ENCODE measurements around the gene DGUOK.

DNA sequence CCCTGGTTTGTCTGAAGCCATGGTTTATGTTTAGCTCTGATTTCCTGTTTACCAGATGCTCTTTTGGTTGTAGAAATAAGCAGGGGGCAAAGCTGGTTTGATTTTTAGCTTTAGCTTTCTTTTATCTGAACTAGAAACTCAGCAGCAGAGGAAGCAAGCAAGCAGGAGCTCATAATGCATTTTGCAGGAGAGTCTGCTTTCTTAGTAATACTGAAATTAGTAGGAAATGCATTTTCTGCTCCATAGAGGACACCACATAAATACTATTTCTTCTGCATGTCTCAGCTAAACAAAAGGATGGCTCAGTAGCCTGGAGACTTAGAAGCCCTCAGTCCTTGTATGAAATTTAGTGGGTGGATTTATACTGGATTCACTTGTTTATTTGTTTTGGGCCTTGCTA lies 23.1 kb downstream of the DGUOK start:
- TF ChIP-seq POLR2A (IDR thresholded peaks at IDR 0.05), result no peak
- TF ChIP-seq, protein P1, sequence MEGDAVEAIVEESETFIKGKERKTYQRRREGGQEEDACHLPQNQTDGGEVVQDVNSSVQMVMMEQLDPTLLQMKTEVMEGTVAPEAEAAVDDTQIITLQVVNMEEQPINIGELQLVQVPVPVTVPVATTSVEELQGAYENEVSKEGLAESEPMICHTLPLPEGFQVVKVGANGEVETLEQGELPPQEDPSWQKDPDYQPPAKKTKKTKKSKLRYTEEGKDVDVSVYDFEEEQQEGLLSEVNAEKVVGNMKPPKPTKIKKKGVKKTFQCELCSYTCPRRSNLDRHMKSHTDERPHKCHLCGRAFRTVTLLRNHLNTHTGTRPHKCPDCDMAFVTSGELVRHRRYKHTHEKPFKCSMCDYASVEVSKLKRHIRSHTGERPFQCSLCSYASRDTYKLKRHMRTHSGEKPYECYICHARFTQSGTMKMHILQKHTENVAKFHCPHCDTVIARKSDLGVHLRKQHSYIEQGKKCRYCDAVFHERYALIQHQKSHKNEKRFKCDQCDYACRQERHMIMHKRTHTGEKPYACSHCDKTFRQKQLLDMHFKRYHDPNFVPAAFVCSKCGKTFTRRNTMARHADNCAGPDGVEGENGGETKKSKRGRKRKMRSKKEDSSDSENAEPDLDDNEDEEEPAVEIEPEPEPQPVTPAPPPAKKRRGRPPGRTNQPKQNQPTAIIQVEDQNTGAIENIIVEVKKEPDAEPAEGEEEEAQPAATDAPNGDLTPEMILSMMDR (IDR thresholded peaks at IDR 0.05), result no peak

Data from adrenal gland (tissue), 5 donors.